GM21737 (cell line): ENCODE results near the gene RAB40B.

Experiments
- ATAC-seq: cut with Tn5 transposase; IDR thresholded peaks from one replicate; pipeline ENCODE4 v1.9.1; 2021; ENCODE audit warnings: mild to moderate bottlenecking, moderate library complexity; ENCODE audit not compliant: unreplicated experiment

Gene RAB40B

GRCh38 chr17:82670661-82671450, 27.6 kb downstream of the RAB40B start:
- ATAC-seq = no peak

GRCh38 chr17:82668631-82669099, 29.8 kb downstream of the RAB40B start:
- ATAC-seq = no peak

- no peak for ATAC-seq
Observed at GRCh38 chr17:82668024-82668630, 30.4 kb downstream of the RAB40B start.

GRCh38 chr17:82667668-82668000, 30.9 kb downstream of the RAB40B start:
- no peak for ATAC-seq

- ATAC-seq = no peak
Observed at GRCh38 chr17:82666931-82667667, 31.4 kb downstream of the RAB40B start.

GRCh38 chr17:82665891-82666290, 32.6 kb downstream of the RAB40B start:
- no peak for ATAC-seq

GRCh38 chr17:82665217-82665616, 33.3 kb downstream of the RAB40B start:
- no peak for ATAC-seq

GRCh38 chr17:82664701-82665182, 33.8 kb downstream of the RAB40B start:
- no peak for ATAC-seq

- no peak for ATAC-seq
Observed at GRCh38 chr17:82664276-82664575, 34.3 kb downstream of the RAB40B start.

- ATAC-seq = no peak
Observed at GRCh38 chr17:82663381-82664275, 34.9 kb downstream of the RAB40B start.

- no peak for ATAC-seq
Observed at GRCh38 chr17:82662711-82663261, 35.7 kb downstream of the RAB40B start.

GRCh38 chr17:82661717-82662683, 36.5 kb downstream of the RAB40B start:
- ATAC-seq = no peak

- ATAC-seq = no peak
Observed at GRCh38 chr17:82659886-82660285, 38.6 kb downstream of the RAB40B start.

GRCh38 chr17:82658796-82659452, 39.6 kb downstream of the RAB40B start:
- no peak for ATAC-seq

- no peak for ATAC-seq
Observed at GRCh38 chr17:82658331-82658730, 40.2 kb downstream of the RAB40B start.

GRCh38 chr17:82657926-82658325, 40.6 kb downstream of the RAB40B start:
- no peak for ATAC-seq

GRCh38 chr17:82656266-82656665, 42.2 kb downstream of the RAB40B start:
- ATAC-seq = no peak

GRCh38 chr17:82655523-82655922, 43.0 kb downstream of the RAB40B start:
- no peak for ATAC-seq

GRCh38 chr17:82655038-82655479, 43.4 kb downstream of the RAB40B start:
- ATAC-seq = no peak
